Gastroesophageal sphincter (tissue), 4 donors: ENCODE measurements around the gene SLC43A1. TPM values are rescaled to one million over a fixed set of nuclear protein-coding genes. Genes with fewer than 3 reads are reported as not detected.

Experiments
- ATAC-seq: fragments of 150-250 bp; one replicate; pipeline ENCODE4 v1.9.1; 2016; ENCODE audit warnings: mild to moderate bottlenecking, moderate library complexity
- H3K27ac ChIP-seq, 4 donors: fragments of 200-600 bp; sonication (generic) in 3 of 4; 1 replicate in 3 of 4; 2 replicates in 1 of 4; pipeline ENCODE4 v1.5.1; 2016 to 2019
- H3K27me3 ChIP-seq: fragments of 200-600 bp; sonication (generic); one replicate; pipeline ENCODE4 v1.5.1; 2019
- H3K36me3 ChIP-seq, 2 donors: fragments of 200-600 bp; sonication (generic); one replicate each; pipeline ENCODE4 v1.5.1; 2019; ENCODE audit warnings: control low read depth in 1 of 2
- H3K4me1 ChIP-seq, 3 donors: fragments of 200-600 bp; sonication (generic); 1 replicate in 2 of 3; 2 replicates in 1 of 3; pipeline ENCODE4 v1.5.1; 2016 to 2019; ENCODE audit warnings: control low read depth in 2 of 3
- H3K4me3 ChIP-seq, 2 donors: fragments of 200-600 bp; sonication (generic); one replicate each; pipeline ENCODE4 v1.5.1; 2019; ENCODE audit warnings: mild to moderate bottlenecking in 1 of 2, moderate library complexity in 1 of 2
- H3K9me3 ChIP-seq, 3 donors: fragments of 200-600 bp; sonication (generic); one replicate each; pipeline ENCODE4 v1.5.1; 2017 to 2019; ENCODE audit warnings: control low read depth in 2 of 3
- EP300 ChIP-seq: sonication (generic); formaldehyde crosslinking; IDR thresholded peaks from one replicate; pipeline ENCODE4 v1.6.1; 2017; ENCODE audit warnings: antibody characterized with exemption, mild to moderate bottlenecking
- POLR2A ChIP-seq, 2 donors: fragments of 450-650 bp; IDR thresholded peaks; one replicate each; pipeline ENCODE4 v1.6.1; 2017; ENCODE audit warnings: antibody characterized with exemption in 2 of 2, mild to moderate bottlenecking in 2 of 2, moderate library complexity in 1 of 2
- POLR2AphosphoS5 ChIP-seq: sonication (generic); formaldehyde crosslinking; IDR thresholded peaks from one replicate; pipeline ENCODE4 v1.6.1; 2017; ENCODE audit warnings: antibody characterized with exemption
- WGBS, 2 donors: methylation state at CpG; one replicate each; pipeline ENCODE4 v1.1.5; 2018; ENCODE audit warnings: low coverage in 1 of 2; 5-methylcytosine and 5-hydroxymethylcytosine counted together
- total RNA-seq, 4 donors: library from RNA; depleted of rRNA; stranded (reverse); fragments of >200 nt; gene quantifications; one replicate each; pipeline ENCODE4 v1.1.0, GENCODE V29; 2016
- TF ChIP-seq, protein P1 (sequence below), 4 experiments: fragments of 200-600 bp in 2 of 4; fragments of 450-650 bp in 2 of 4; sonication (generic) in 1 of 4; IDR thresholded peaks; one replicate each; pipeline ENCODE4 v1.5.1; 2017 to 2019; ENCODE audit warnings: antibody characterized with exemption in 4 of 4, mild to moderate bottlenecking in 2 of 4, moderate library complexity in 2 of 4

SLC43A1 gene
- total RNA-seq, 4 donors from 2014 or later = 14.8 to 36.6 (median 19.7) TPM

DNA sequence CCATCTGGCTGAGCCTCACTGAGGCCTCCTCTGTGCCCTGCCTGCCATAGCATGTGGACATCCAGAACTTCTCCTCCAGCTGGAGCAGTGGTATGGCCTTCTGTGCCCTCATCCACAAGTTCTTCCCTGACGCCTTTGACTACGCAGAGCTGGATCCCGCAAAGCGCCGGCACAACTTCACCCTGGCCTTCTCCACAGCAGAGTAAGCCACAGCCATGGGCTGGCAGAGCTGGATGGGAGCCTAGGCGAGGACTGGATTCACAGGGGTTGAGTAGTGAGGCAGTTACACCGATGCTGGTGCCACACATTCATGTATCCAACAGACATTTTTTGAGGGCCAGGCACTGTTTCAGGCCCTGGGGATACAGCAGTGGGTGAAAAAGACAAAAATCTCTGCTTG lies 30.9 kb upstream of the SLC43A1 start:
- H3K9me3 ChIP-seq = no peaks in the 10 kb centered on the region
- H3K4me1 ChIP-seq = no peaks in the 10 kb centered on the region
- H3K27ac ChIP-seq = no peak overlapping the region
- peaks cover 3% of the 10 kb centered on the region for H3K27me3 ChIP-seq
- no peak overlapping the region for H3K4me3 ChIP-seq
- WGBS, 2 donors = 100% methylated on average over 3 of the region's 7 CpGs; no CpG with 5 or more reads in 1 of the 2 donors
- TF ChIP-seq, protein P1, sequence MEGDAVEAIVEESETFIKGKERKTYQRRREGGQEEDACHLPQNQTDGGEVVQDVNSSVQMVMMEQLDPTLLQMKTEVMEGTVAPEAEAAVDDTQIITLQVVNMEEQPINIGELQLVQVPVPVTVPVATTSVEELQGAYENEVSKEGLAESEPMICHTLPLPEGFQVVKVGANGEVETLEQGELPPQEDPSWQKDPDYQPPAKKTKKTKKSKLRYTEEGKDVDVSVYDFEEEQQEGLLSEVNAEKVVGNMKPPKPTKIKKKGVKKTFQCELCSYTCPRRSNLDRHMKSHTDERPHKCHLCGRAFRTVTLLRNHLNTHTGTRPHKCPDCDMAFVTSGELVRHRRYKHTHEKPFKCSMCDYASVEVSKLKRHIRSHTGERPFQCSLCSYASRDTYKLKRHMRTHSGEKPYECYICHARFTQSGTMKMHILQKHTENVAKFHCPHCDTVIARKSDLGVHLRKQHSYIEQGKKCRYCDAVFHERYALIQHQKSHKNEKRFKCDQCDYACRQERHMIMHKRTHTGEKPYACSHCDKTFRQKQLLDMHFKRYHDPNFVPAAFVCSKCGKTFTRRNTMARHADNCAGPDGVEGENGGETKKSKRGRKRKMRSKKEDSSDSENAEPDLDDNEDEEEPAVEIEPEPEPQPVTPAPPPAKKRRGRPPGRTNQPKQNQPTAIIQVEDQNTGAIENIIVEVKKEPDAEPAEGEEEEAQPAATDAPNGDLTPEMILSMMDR (IDR thresholded peaks at IDR 0.05) = no peak
- TF ChIP-seq POLR2AphosphoS5 (no peak), POLR2A (IDR thresholded peaks at IDR 0.05) (no peak)
- ATAC-seq = no peak
- peaks cover 0 to 41% of the 10 kb centered on the region in 2 donors for H3K36me3 ChIP-seq

DNA sequence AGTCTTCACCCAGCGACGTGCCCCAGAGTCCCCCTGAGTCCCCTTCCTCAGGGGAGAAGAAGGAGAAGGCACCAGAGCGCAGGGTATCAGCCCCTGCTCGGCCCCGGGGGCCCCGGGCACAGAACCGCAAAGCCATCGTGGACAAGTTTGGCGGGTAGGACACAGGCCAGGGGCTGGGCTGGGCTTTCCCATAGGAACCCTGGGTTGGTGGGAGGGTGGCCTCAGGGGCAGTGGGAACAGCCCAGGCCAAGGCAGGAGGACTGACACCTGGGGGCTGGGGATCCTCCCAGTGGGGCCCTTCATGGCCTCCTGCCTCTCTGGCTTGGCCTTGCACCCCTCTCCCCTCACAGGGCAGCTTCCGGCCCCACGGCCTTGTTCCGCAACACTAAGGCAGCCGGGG lies 30.4 kb upstream of the SLC43A1 start:
- Histone ChIP-seq H3K36me3 (peaks cover 0 to 35% of the 10 kb centered on the region in 2 donors), H3K27me3 (peaks cover 3% of the 10 kb centered on the region), H3K9me3 (no peaks in the 10 kb centered on the region), H3K4me1 (no peaks in the 10 kb centered on the region), H3K27ac (no peak overlapping the region), H3K4me3 (no peak overlapping the region)
- TF ChIP-seq EP300 (no peak), POLR2A (IDR thresholded peaks at IDR 0.05) (no peak), POLR2AphosphoS5 (no peak)
- TF ChIP-seq, protein P1 (IDR thresholded peaks at IDR 0.05) = no peak
- WGBS, 2 donors = no CpG with 5 or more reads among the region's 13 CpGs
- ATAC-seq = no peak

DNA sequence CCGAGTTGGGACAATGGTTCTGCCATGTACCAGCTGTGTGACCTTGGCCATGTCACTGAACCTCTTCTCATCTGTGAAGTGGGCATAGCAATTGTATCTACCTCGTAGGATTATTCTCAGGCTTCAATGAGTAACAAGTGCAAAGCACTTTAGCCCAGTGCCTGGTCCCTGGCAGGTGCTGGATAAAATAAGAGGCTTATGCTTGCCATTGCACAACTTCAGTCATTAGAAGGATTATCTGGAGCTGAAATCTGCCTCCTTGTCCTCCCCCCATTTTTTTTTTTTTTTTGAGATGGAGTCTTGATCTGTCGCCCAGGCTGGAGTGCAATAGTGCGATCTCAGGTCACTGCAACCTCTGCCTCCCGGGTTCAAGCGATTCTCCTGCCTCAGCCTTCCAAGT lies 29.1 kb upstream of the SLC43A1 start:
- Histone ChIP-seq H3K9me3 (no peaks in the 10 kb centered on the region), H3K36me3 (peaks cover 0 to 22% of the 10 kb centered on the region in 2 donors), H3K27ac (no peak overlapping the region), H3K27me3 (peaks cover 3% of the 10 kb centered on the region), H3K4me1 (no peaks in the 10 kb centered on the region), H3K4me3 (no peak overlapping the region)
- ATAC-seq = no peak
- TF ChIP-seq POLR2AphosphoS5 = no peak
- no peak for TF ChIP-seq POLR2A (IDR thresholded peaks at IDR 0.05)
- TF ChIP-seq, protein P1 (IDR thresholded peaks at IDR 0.05) = no peak
- TF ChIP-seq EP300 = no peak
- WGBS, 2 donors = 79 to 92% methylated on average over 2 to 5 of the region's 6 CpGs

DNA sequence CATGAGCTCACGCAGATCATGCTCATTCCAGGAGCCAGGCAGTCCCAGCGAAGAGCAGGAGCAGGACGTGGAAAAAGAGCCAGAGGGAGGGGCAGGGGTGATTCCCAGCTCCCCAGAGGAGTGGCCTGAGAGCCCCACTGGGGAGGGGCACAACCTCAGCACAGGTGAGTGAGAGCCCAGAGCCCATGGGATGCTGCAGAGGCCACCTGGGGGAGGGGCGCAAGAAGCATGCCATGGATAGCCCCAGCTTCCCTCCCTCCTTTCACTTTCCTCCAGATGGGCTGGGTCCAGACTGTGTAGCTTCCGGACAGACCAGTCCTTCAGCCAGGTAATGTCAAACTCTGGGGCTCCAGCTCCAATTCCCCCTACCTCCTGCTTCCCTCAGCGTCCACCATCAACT lies 28.1 kb upstream of the SLC43A1 start:
- 30 to 62% methylated on average over 2 of the region's 6 CpGs for WGBS, 2 donors
- no peak overlapping the region for H3K27ac ChIP-seq
- no peaks in the 10 kb centered on the region for H3K4me1 ChIP-seq
- no peak overlapping the region for H3K4me3 ChIP-seq
- peaks cover 3% of the 10 kb centered on the region for H3K27me3 ChIP-seq
- no peak for ATAC-seq
- H3K9me3 ChIP-seq = no peaks in the 10 kb centered on the region
- H3K36me3 ChIP-seq = peaks cover 0 to 12% of the 10 kb centered on the region in 2 donors
- TF ChIP-seq, protein P1 (IDR thresholded peaks at IDR 0.05) = no peak
- TF ChIP-seq POLR2AphosphoS5 (no peak), POLR2A (IDR thresholded peaks at IDR 0.05) (no peak), EP300 (no peak)

DNA sequence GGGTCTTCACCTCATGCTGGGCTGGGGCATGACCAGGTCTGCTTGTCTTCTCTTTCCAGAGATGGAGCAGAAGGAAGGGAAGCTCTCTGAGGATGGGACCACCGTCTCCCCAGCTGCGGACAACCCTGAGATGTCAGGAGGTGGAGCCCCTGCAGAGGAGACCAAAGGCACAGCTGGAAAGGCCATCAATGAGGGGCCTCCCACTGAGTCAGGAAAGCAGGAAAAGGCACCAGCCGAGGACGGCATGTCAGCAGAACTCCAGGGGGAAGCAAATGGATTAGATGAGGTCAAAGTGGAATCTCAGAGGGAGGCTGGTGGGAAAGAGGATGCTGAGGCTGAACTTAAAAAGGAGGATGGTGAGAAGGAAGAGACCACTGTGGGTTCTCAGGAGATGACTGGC lies 27.1 kb upstream of the SLC43A1 start:
- no peak overlapping the region for H3K27ac ChIP-seq
- no peaks in the 10 kb centered on the region for H3K9me3 ChIP-seq
- H3K4me3 ChIP-seq = no peak overlapping the region
- no peaks in the 10 kb centered on the region for H3K4me1 ChIP-seq
- no peak for TF ChIP-seq POLR2AphosphoS5
- no peak for TF ChIP-seq EP300
- ATAC-seq = no peak
- 35% methylated on average over 4 of the region's 4 CpGs; no CpG with 5 or more reads in 1 of the 2 donors for WGBS, 2 donors
- peaks cover 3% of the 10 kb centered on the region for H3K27me3 ChIP-seq
- peaks cover 0 to 2% of the 10 kb centered on the region in 2 donors for H3K36me3 ChIP-seq
